ENCODE measurements around the gene NRP2. TPM values are rescaled to one million over a fixed set of nuclear protein-coding genes. Genes with fewer than 3 reads are reported as not detected.

The NRP2 gene, protein sequence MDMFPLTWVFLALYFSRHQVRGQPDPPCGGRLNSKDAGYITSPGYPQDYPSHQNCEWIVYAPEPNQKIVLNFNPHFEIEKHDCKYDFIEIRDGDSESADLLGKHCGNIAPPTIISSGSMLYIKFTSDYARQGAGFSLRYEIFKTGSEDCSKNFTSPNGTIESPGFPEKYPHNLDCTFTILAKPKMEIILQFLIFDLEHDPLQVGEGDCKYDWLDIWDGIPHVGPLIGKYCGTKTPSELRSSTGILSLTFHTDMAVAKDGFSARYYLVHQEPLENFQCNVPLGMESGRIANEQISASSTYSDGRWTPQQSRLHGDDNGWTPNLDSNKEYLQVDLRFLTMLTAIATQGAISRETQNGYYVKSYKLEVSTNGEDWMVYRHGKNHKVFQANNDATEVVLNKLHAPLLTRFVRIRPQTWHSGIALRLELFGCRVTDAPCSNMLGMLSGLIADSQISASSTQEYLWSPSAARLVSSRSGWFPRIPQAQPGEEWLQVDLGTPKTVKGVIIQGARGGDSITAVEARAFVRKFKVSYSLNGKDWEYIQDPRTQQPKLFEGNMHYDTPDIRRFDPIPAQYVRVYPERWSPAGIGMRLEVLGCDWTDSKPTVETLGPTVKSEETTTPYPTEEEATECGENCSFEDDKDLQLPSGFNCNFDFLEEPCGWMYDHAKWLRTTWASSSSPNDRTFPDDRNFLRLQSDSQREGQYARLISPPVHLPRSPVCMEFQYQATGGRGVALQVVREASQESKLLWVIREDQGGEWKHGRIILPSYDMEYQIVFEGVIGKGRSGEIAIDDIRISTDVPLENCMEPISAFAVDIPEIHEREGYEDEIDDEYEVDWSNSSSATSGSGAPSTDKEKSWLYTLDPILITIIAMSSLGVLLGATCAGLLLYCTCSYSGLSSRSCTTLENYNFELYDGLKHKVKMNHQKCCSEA
- 10 to 100 TPM; 66.8 to 79.1 TPM for total RNA-seq
- 10 to 100 TPM; 57.7 to 57.9 TPM for polyA plus RNA-seq (ENCODE audit: insufficient read length in 2 of 2)
- long read RNA-seq, donor 1, full-length matches to known transcripts: 8 of 41 reads
- long read RNA-seq, donor 1, partial matches to known transcripts: 33 of 41 reads
- long read RNA-seq, donor 1, other reads (novel, unspliced or antisense): 0 of 41 reads
- long read RNA-seq, donor 2, partial matches to known transcripts: 0 of 1 reads
- long read RNA-seq, donor 2, other reads (novel, unspliced or antisense): 0 of 1 reads
- long read RNA-seq, donor 3, partial matches to known transcripts: 0 of 3 reads
- long read RNA-seq, donor 3, other reads (novel, unspliced or antisense): 0 of 3 reads
- long read RNA-seq, donor 4, partial matches to known transcripts: 0 of 1 reads
- long read RNA-seq, donor 4, other reads (novel, unspliced or antisense): 0 of 1 reads

DNA sequence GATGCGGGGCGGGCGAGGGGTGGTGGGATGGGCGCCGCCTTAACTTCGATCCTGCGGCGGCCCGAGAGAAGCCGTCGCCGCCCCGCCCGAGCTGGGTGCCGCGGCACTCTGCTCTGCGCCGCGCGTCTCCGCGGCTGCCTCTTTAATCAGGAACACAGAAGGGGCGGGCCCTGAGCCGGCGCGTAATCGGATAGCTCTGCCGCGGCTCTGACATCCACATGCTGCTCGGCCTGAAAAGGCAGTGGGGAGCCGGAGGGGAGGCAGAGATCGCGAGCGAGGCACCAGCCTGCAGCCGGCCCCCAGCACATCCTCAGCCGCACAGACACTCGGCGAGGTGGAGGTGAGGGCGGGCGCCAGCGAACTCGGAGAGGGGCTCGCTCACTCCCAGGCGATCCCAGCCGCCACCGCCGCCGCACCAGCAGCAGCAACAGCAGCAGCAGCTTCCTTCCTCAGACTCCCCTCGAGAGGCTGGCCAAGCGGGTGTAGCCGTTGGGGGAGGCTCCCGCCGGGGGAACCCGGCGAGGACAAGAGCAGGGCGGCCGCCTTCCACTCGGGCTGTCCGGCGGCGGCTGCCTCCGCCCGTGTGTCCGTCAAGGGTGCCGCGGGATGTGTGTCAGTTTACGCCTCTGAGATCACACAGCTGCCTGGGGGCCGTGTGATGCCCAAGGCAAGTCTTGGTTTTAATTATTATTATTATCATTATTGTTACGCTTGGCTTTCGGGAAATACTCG, at the start of gene NRP2:
NRP2 (plus strand) TSS at position 263 of the 732 bp plus-strand sequence. CDS start 790 bp downstream, outside the sequence.
- WGBS (ENCODE audit: insufficient coverage): under 1% methylated on average over 64 of the region's 71 CpGs
- H3K27ac ChIP-seq (ENCODE audit: low read depth, low read length): peak within 1 kb of the TSS; percentile 74

DNA sequence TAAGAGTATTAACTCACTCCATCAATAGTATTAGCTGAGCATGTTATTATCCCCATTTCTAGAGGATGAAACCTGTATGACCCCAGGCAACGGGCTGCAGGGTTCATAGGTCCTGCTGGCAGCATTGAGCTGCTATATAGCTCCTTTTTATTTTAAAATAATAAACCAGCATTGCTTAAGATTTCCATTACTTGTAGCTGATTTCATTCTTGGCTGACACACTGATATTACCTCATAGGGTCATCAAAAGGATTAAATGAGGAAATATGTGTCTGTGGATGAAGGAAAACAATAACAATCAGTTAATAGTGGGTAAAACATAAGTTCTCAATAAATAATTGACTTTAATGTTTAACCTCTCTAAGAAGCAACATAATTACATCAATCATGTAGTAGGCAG, 48.3 kb upstream of the NRP2 start:
- no peaks in the 10 kb centered on the region for H3K27me3 ChIP-seq (ENCODE audit: control insufficient read depth, insufficient read depth, low read length)
- H3K27ac ChIP-seq (ENCODE audit: low read depth, low read length): no peak overlapping the region
- H3K9me3 ChIP-seq (ENCODE audit: control insufficient read depth, insufficient read depth, low read length): no peaks in the 10 kb centered on the region
- H3K36me3 ChIP-seq (ENCODE audit: control insufficient read depth, insufficient read depth, low read length): no peaks in the 10 kb centered on the region
- WGBS (ENCODE audit: insufficient coverage): no CpG with 5 or more reads among the region's 1 CpG
- H3K4me3 ChIP-seq (ENCODE audit: low read depth, low read length): no peak overlapping the region
- H3K4me1 ChIP-seq (ENCODE audit: control insufficient read depth, insufficient read depth, low read length): no peaks in the 10 kb centered on the region
- DNase-seq (ENCODE audit: low read depth in 4 of 6, low spot score in 6 of 6): no peak

More for the DNA sequence above, at the start of gene NRP2:
- Histone ChIP-seq H3K27me3 (ENCODE audit: control insufficient read depth, insufficient read depth, low read length) (peaks cover 62% of the 10 kb centered on the region), H3K36me3 (ENCODE audit: control insufficient read depth, insufficient read depth, low read length) (no peaks in the 10 kb centered on the region), H3K4me3 (ENCODE audit: low read depth, low read length) (peak within 1 kb of the TSS; percentile 82), H3K9me3 (ENCODE audit: control insufficient read depth, insufficient read depth, low read length) (no peaks in the 10 kb centered on the region), H3K4me1 (ENCODE audit: control insufficient read depth, insufficient read depth, low read length) (peaks cover 41% of the 10 kb centered on the region)
- peak in 2 of 6 donors; percentile 94 to 95 for DNase-seq (ENCODE audit: low read depth in 4 of 6, low spot score in 6 of 6)

DNA sequence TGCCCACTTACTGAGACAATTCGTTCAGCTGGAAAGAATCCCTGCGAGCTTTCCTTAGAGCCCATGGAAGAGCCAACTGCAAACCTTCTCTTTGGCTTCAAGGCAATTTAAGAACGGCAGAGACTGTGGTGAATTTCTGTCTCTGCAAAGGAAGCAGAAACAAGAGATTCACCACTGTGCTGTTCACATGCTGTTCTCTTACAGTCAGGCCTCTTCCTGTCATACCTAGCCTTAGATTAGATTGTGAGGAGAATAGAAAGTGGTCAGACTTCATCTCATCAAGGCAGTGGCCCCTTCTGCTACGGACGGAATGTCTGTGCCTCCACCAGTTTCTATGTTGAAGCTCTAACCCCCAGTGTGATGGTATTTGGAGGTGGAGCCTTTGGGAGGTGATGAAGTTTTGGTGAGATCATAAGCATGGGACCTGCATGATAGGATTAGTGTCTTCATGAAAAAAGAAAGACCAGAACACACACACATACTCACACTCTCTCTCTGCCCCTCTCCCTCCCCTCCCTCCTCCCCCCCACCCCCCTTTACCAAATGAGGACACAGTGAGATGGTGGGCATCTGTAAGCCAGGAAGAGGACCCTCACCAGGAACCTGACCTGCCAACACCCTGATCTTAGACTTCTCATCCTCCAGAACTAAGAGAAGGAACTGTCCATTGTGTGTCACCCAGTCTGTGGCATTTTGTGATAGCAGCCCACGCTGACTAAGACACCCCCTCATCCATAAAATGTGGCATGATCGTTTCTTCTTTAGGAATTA, 45.6 kb upstream of the NRP2 start:
- H3K36me3 ChIP-seq (ENCODE audit: control insufficient read depth, insufficient read depth, low read length): no peaks in the 10 kb centered on the region
- no peak overlapping the region for H3K27ac ChIP-seq (ENCODE audit: low read depth, low read length)
- no peaks in the 10 kb centered on the region for H3K27me3 ChIP-seq (ENCODE audit: control insufficient read depth, insufficient read depth, low read length)
- no peaks in the 10 kb centered on the region for H3K9me3 ChIP-seq (ENCODE audit: control insufficient read depth, insufficient read depth, low read length)
- WGBS (ENCODE audit: insufficient coverage): 45% methylated on average over 4 of the region's 7 CpGs
- DNase-seq (ENCODE audit: low read depth in 4 of 6, low spot score in 6 of 6): no peak
- H3K4me3 ChIP-seq (ENCODE audit: low read depth, low read length): no peak overlapping the region
- H3K4me1 ChIP-seq (ENCODE audit: control insufficient read depth, insufficient read depth, low read length): no peaks in the 10 kb centered on the region

DNA sequence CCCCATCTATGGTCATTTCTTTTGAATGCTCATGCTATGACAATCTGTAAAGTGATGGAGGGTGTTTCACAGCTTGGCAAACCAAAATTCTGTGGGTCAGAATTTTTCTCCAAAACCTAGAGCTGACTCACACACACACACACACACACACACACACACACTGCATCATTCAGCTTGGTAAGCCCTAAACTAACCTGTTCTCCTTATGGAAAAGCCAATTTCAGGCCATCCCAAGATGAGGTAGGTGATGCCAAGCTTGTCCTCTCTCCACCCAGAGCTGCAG, 45.0 kb upstream of the NRP2 start:
- no peaks in the 10 kb centered on the region for H3K36me3 ChIP-seq (ENCODE audit: control insufficient read depth, insufficient read depth, low read length)
- H3K27me3 ChIP-seq (ENCODE audit: control insufficient read depth, insufficient read depth, low read length): no peaks in the 10 kb centered on the region
- H3K4me1 ChIP-seq (ENCODE audit: control insufficient read depth, insufficient read depth, low read length): no peaks in the 10 kb centered on the region
- no peaks in the 10 kb centered on the region for H3K9me3 ChIP-seq (ENCODE audit: control insufficient read depth, insufficient read depth, low read length)
- no peak for DNase-seq (ENCODE audit: low read depth in 4 of 6, low spot score in 6 of 6)
- no peak overlapping the region for H3K27ac ChIP-seq (ENCODE audit: low read depth, low read length)
- H3K4me3 ChIP-seq (ENCODE audit: low read depth, low read length): no peak overlapping the region

DNA sequence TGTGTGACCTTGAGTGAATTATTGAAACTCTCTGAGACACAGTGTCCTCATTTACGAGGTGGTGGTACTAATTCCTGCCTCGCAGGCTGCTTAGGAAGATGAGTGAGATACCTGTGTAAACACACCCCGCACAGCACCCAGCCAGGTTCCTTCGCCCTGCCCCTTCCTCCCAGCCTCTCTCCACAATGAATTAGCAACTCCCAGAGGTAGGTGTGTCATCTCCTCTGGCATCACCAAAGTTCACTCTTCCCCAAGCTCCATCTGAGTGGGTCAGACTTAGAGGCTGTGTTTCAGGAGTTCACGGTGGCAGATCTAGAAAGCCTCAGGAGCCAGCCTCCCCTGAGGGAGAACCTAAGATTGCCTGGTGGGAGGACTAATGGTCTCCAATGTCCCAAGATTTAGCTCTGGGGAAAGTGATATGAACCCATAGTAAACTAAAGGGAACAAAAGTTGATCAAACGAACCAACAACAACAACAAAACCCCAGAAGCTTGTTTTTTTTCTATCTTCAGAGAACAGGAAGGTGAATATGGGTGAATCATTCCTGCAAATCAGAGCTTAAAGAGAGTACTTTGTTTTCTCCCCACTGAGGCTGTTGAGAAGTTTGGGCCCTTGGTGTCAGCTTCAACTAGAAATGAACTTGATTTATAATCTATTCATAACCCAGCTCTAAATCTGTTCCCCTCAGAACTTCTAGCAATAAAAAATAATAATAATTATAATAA, 44.4 kb upstream of the NRP2 start:
- H3K4me1 ChIP-seq (ENCODE audit: control insufficient read depth, insufficient read depth, low read length): no peaks in the 10 kb centered on the region
- no peaks in the 10 kb centered on the region for H3K27me3 ChIP-seq (ENCODE audit: control insufficient read depth, insufficient read depth, low read length)
- no CpG with 5 or more reads among the region's 6 CpGs for WGBS (ENCODE audit: insufficient coverage)
- H3K36me3 ChIP-seq (ENCODE audit: control insufficient read depth, insufficient read depth, low read length): no peaks in the 10 kb centered on the region
- H3K27ac ChIP-seq (ENCODE audit: low read depth, low read length): no peak overlapping the region
- DNase-seq (ENCODE audit: low read depth in 4 of 6, low spot score in 6 of 6): no peak
- no peaks in the 10 kb centered on the region for H3K9me3 ChIP-seq (ENCODE audit: control insufficient read depth, insufficient read depth, low read length)
- H3K4me3 ChIP-seq (ENCODE audit: low read depth, low read length): no peak overlapping the region

DNA sequence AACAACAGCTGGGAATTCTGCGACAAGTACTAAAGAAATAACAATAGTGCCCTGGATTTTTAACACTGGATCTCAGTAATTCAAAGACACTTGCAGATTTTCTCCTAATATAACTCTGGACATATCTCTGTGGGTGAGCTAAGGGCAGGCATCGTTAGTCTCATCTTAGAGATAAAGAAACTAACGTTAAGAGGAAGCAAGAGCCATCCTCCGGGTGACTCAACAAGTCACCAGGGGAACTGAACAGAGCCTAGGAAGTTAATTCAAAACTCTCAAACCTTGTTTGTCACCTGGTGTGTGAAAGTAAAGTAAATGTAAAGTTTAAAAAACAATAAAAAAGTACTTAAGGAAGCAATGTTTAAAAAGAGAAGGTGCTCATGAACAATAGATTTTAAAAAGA, 41.6 kb upstream of the NRP2 start:
- H3K27me3 ChIP-seq (ENCODE audit: control insufficient read depth, insufficient read depth, low read length): no peaks in the 10 kb centered on the region
- WGBS (ENCODE audit: insufficient coverage): 59% methylated on average over 3 of the region's 4 CpGs

DNA sequence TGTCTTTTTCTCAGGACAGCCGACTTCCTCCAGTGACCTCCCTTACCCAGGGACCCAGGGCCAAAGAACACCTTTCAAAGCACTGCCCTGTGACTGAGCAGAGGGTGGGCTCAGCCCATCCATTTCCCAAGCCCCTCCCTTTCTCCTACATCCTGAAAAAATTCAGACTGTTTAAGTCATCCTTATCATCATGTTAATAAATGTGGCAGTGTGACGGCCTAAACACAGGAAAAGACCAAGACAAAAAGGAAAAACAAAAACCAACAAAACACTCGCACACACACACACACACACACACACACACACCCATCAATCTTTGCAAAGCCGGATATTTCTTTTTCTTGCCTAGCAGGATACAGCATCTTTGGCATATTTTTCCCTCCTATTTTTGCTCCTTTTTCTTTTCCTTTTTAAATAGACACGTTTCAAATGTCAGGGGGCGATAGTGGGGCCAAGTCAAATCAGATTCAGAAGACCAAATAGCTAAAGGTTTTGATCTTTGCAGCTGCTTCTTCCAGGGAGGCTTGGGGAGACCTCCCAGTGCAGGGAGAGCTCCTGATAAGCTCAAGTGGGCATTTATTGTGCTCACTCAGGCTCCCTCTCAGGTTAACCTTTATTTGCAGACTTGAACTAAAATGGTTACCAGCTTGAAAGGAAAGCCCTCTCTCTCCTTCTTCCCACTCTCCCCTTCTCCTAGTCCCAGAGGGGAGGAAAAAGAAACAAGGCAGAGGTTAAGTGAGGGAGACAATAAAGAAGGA, 39.5 kb upstream of the NRP2 start:
- no peak overlapping the region for H3K4me3 ChIP-seq (ENCODE audit: low read depth, low read length)
- WGBS (ENCODE audit: insufficient coverage): 48% methylated on average over 6 of the region's 6 CpGs
- no peak for DNase-seq (ENCODE audit: low read depth in 4 of 6, low spot score in 6 of 6)
- H3K27ac ChIP-seq (ENCODE audit: low read depth, low read length): no peak overlapping the region
- H3K36me3 ChIP-seq (ENCODE audit: control insufficient read depth, insufficient read depth, low read length): no peaks in the 10 kb centered on the region
- no peaks in the 10 kb centered on the region for H3K4me1 ChIP-seq (ENCODE audit: control insufficient read depth, insufficient read depth, low read length)
- H3K27me3 ChIP-seq (ENCODE audit: control insufficient read depth, insufficient read depth, low read length): no peaks in the 10 kb centered on the region
- H3K9me3 ChIP-seq (ENCODE audit: control insufficient read depth, insufficient read depth, low read length): no peaks in the 10 kb centered on the region

More for the DNA sequence above, 41.6 kb upstream of the NRP2 start:
- Histone ChIP-seq H3K27ac (ENCODE audit: low read depth, low read length) (no peak overlapping the region), H3K36me3 (ENCODE audit: control insufficient read depth, insufficient read depth, low read length) (no peaks in the 10 kb centered on the region), H3K9me3 (ENCODE audit: control insufficient read depth, insufficient read depth, low read length) (no peaks in the 10 kb centered on the region), H3K4me1 (ENCODE audit: control insufficient read depth, insufficient read depth, low read length) (no peaks in the 10 kb centered on the region), H3K4me3 (ENCODE audit: low read depth, low read length) (no peak overlapping the region)
- no peak for DNase-seq (ENCODE audit: low read depth in 4 of 6, low spot score in 6 of 6)
